ENCODE data around the gene GFOD2.

GFOD2 gene

DNA sequence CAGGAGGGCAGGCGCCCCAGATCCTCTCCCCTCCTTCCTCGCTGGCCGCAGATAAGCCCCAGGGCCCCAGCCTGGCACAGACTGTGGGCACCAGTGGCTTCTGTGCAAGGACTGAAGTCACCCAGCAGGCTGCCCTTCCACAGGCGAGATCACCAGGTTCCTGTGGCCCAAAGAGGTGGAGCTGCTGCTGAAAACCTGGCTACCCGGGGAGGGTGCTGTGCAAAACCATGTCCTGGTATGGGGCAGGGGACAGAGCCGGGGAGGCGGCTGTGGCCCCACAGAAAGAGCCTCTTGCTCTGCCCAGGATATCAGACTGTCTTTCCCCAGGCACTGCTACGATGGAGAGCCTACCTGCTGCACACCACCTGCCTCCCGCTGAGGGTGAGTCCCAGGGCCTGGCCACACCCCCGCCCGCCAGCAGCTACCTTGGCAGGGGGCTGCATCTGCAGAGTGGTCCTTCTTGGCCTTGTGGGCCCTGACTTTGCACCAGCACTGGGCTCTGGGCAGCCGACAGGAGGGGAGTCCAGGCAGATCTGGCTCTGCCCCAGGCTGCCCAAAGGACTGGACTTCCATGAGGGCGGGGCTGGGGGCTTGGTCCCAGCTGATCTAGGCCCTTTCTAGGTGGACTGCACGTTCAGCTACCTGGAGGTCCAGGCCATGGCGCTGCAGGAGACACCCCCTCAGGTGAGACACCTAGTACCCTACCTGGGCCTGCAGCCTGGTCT, 73.6 kb downstream of the GFOD2 start:
- no peak for DNase-seq (ENCODE audit: low read depth in 3 of 3, low spot score in 1 of 3)

DNA sequence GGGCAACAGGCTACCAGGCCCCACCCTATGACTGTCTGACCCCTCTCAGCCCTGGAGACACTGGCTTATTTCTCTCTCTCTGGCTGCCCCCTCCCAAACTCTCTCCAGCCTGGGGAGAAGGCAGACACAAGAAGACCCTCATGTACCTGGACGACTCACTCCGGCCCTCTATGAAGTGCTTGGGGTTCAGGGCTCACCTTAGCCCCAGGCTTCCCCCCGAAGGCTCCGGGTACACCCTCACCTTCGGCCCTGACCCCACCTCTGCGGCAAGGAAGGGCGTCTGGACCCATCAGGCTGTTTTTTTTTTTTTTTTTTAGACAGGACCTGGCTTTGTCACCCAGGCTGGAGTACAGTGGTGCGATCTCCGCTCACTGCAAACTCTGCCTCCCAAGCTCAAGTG, 75.1 kb downstream of the GFOD2 start:
- DNase-seq (ENCODE audit: low read depth in 3 of 3, low spot score in 1 of 3), result no peak

DNA sequence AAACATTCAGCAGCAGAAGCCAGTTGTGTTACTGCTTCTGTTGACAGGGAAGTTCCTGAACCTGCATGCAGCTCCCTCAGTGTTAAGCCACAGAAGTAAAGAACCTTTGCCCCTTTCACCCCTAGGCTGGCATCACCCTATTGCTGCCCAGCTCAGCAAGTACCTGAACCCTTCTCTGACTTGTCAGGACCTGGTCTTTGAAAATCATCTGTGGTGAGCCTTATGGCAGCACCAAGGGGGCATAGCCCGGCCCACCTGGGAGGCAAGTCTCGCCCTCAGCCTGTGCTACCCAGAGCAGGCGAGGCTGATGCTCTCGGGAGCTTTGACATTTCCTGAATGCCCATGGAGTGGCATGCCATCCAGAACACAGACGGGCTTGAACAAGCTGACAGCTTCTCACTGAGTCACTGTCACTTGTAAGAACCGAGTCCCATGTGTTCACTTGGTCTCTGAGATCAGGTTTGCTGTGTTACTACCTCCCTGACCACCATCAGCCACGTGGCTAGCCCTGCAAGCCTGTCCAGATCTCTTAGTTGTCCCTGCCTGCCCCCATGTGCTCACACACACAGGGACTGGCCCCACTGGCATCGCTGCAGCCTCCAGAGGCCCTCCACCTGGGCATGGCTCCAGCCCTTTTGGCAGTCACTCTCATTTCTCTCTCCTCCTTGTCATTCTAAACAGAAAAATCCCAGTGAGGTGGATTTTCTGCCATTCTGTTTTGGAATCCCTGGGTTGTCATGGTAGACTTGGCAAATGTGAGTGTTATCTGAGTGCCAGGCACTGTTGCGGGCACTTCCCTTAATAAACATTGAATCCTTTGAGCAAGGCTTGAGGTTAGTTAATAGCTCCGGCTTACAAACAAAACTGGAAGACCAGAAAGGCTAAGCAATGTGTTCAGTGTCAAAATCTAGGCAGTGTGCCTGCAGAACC, 77.1 kb downstream of the GFOD2 start:
- no peak for DNase-seq (ENCODE audit: low read depth in 3 of 3, low spot score in 1 of 3)

DNA sequence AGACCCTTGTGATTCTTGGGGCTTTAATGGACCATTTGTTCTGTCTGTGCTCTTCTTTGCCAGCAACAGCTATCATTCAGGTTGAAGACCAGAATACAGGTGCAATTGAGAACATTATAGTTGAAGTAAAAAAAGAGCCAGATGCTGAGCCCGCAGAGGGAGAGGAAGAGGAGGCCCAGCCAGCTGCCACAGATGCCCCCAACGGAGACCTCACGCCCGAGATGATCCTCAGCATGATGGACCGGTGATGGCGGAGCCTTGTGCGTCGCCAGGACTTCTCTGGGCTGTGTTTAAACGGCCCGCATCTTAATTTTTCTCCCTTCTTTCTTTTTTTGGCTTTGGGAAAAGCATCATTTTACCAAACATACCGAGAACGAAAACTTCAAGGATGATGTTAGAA, 81.5 kb downstream of the GFOD2 start:
- no peak for DNase-seq (ENCODE audit: low read depth in 3 of 3, low spot score in 1 of 3)

DNA sequence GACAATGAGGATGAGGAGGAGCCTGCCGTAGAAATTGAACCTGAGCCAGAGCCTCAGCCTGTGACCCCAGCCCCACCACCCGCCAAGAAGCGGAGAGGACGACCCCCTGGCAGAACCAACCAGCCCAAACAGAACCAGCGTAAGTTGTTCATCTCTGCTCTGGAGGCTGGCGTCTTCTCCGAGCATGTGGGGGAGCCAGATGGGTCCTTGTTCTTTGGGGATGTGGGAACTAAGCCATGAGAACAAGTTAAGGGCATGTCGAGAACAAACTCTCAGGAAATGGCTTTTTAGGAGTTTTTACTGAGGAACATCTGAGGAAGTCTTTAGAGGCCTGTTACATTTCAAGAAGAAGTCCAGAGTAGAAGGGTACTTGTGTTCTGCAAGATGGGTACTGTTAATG, 82.4 kb downstream of the GFOD2 start:
- DNase-seq (ENCODE audit: low read depth in 3 of 3, low spot score in 1 of 3), result no peak

DNA sequence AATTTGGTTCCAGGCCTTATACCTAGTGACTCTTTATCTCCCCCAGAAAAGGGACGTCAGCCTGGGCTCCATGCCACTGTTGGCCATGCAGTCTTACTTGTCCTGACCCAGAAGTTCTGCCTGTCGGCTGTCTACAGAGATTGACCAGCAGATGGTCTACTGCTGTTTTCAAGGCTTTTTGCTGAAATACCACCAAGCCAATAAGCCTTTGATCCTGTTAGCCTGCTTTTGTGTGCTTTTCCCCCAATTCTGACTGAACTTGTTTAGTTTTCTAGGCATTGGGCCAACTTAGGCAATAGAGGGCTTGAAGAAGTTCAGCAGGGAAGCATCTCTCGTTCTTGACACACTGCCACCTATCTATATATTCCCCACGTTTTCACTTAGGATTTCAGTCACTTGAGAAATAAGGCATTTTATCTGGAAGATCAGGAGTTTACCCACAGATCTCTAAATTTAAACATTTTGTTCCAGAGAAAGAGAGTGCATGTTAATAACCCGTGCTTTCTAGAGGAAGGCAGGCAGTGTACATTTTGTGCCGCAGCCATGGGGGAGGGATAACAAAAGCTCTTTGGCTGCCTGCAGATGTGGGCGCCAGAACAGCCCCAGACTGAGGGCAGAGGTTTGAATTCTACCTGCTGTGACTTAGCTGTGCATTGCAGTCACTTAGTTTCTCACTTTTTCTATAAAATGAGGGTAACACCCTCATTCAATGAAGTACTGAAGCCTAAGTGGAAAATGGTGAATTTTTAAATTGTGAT, 86.5 kb downstream of the GFOD2 start:
- no peak for DNase-seq (ENCODE audit: low read depth in 3 of 3, low spot score in 1 of 3)

DNA sequence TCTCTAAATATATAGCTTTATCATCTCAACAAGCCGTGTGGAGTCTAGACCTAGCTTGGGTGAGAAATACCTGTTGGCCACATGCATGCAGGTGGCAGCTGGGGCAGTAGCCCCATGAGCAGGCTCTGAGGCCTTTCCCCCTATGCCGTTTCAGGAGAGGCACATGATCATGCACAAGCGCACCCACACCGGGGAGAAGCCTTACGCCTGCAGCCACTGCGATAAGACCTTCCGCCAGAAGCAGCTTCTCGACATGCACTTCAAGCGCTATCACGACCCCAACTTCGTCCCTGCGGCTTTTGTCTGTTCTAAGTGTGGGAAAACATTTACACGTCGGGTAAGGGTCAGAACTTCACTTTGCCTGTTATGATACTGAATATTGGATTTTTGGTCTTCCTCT, 90.9 kb downstream of the GFOD2 start:
- no peak for DNase-seq (ENCODE audit: low read depth in 3 of 3, low spot score in 1 of 3)
